Suprapubic skin (tissue), 4 donors: ENCODE data around the gene BOLL.

ENCODE experiments used
- CTCF ChIP-seq, 2 donors: fragments of 200-600 bp in 1 of 2; fragments of 450-650 bp in 1 of 2; sonication (generic) in 1 of 2; IDR thresholded peaks; one replicate each; pipeline ENCODE4 v1.5.1; 2016 to 2019; ENCODE audit warnings: antibody characterized with exemption in 2 of 2, mild to moderate bottlenecking in 1 of 2, moderate library complexity in 1 of 2
- POLR2A ChIP-seq, 2 donors: fragments of 450-650 bp; IDR thresholded peaks; one replicate each; pipeline ENCODE4 v1.6.1; 2017; ENCODE audit warnings: antibody characterized with exemption in 2 of 2, mild to moderate bottlenecking in 2 of 2, moderate library complexity in 2 of 2
- POLR2AphosphoS5 ChIP-seq, 3 donors: sonication (generic); formaldehyde crosslinking; IDR thresholded peaks; one replicate each; pipeline ENCODE4 v1.6.1; 2017; ENCODE audit warnings: antibody characterized with exemption in 3 of 3

- TF ChIP-seq CTCF (IDR thresholded peaks at IDR 0.05) = no peak
- no peak for TF ChIP-seq POLR2A (IDR thresholded peaks at IDR 0.05)
- TF ChIP-seq POLR2AphosphoS5 (IDR thresholded peaks at IDR 0.05) = no peak
These were observed 76.8 kb downstream of the BOLL start for GRCh38 chr2:197708331-197708730.
